Measurements from ENCODE around the gene CCNT2. TPM values are rescaled to one million over a fixed set of nuclear protein-coding genes. Genes with fewer than 3 reads are reported as not detected.
A peak's percentile ranks its signal among the peaks of the same experiment; 100 is the strongest.

The CCNT2 gene
- total RNA-seq: 10 to 100 TPM; 23.2 to 41.8 (median 34.5) TPM

DNA sequence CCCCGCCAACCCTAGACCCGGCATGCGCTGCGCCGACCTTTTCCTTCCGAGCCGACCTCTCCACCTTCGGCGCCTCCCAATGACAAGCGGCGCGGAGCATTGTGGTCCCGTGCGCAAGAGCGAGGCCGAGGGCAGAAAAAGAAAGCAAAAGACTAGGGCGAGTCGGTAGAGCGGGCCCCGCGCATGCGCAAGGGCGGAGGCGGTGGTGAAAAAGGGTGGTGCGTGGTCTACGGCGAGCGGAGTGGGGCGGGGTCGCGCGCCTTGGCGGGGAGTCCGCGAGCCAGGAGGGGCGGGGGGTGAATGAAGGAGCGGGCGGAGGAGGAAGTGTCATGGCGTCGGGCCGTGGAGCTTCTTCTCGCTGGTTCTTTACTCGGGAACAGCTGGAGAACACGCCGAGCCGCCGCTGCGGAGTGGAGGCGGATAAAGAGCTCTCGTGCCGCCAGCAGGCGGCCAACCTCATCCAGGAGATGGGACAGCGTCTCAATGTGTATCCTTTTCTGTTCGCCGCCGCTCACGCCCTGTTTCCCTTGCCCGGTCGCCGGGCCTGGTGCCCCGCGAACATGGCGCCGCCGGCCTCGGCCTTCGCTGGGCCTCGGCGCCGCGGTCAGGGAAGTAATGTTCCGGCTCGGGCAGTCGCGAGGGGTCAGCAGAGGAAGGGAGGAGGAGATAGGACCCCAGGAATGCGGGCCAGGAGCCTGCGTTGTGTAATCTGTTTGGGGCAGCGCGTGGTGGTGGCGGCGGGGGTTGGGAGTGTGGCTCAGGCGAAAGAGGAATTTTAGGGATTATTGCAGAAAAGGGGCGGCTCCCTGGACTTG is at the start of gene CCNT2:
CCNT2 (plus strand) TSS at position 297 of the 815 bp plus-strand sequence; CDS start at position 330, 33 bp downstream.
- peak; percentile 99 for ATAC-seq (ENCODE audit: low FRiP score)
- peak; percentile 82 for DNase-seq (ENCODE audit: low spot score)
- no peak for TF ChIP-seq CTCF (IDR thresholded peaks at IDR 0.05)

DNA sequence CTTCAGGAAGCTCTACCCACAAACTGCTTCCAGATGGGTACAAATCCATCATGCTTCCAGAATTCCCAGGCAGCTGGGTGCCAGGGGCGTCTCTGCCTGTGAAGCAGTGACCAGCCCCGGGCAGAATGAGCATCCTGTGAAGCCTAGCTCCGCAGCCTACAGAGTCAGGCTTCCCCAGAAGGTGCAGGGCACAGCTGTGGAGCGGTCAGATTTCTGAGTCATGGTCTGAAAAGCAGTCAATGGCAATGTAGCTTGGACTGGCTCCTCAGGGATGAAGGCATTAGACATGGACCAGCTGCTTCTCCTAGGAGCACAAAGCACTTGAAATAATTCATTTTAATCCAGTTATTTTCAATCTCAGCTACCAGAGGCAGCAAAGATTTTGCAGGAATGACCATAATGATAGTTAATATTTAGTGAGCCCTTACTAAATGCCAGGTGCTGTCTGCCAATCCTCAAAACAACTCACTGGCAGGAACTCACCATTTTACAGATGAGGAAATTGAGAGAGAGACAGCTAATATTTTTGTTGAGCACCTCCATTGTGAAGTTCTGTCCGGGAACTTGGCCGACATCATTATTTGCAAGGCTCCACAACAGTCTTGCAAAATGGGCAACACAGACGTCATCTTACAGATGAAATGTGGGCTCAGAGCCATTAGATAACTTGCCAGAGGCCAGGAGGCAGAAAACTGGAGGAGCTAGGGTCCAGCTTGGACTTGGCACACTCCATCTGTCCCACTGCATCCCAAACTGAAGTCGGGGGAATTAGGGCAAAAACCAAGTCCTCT is 48.5 kb upstream of the CCNT2 start:
- ATAC-seq (ENCODE audit: low FRiP score) (no peak), DNase-seq (ENCODE audit: low spot score) (no peak)
- TF ChIP-seq CTCF (IDR thresholded peaks at IDR 0.05): no peak

GRCh38 chr2:134873152-134873551 is 45.5 kb upstream of the CCNT2 start:
- DNase-seq (ENCODE audit: low spot score) (no peak), ATAC-seq (ENCODE audit: low FRiP score) (no peak)
- TF ChIP-seq CTCF (IDR thresholded peaks at IDR 0.05): no peak

GRCh38 chr2:134875309-134875708 is 43.3 kb upstream of the CCNT2 start:
- no peak for ATAC-seq (ENCODE audit: low FRiP score)
- DNase-seq (ENCODE audit: low spot score): no peak
- TF ChIP-seq CTCF (IDR thresholded peaks at IDR 0.05): no peak

GRCh38 chr2:134882773-134883172 is 35.8 kb upstream of the CCNT2 start:
- ATAC-seq (ENCODE audit: low FRiP score) (no peak), DNase-seq (ENCODE audit: low spot score) (no peak)
- no peak for TF ChIP-seq CTCF (IDR thresholded peaks at IDR 0.05)

DNA sequence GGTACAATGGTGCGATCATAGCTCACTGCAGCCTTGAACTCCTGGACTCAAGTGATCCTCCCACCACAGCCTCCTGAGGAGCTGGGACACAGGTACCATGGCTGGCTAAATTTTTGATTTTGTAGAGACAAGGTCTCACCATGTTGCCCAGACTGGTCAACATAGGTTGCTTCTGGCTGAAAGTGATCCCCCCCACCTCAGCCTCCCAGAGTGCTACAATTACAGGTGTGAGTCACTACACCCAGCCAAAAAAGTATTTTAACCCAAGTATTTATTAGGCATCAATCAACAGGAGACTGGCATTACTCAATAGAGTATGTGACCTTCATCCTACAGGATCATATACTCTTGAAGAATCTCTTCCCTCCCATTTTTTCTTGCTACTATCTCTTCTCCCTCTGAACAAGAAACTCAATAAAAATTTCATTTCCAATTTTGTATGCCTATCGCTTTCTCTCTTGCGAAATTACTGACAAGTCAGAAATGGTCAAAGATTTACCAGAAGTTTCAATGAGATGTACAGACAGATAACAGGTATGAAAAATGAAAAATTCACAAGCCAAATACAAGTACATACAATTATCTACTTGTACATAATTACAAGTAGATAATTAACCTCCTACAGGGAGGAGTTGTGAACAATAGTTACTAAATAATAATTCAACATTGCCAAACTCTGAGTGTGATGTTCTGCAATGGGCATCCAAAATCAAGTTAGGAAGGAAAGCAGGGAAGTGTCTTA is 34.9 kb upstream of the CCNT2 start:
- ATAC-seq (ENCODE audit: low FRiP score) (no peak), DNase-seq (ENCODE audit: low spot score) (no peak)
- TF ChIP-seq CTCF (IDR thresholded peaks at IDR 0.05): no peak
